ENCODE results near the gene CAMK1D.

GRCh38 chr10:12327476-12327875 is 21.9 kb upstream of the CAMK1D start:
- TF ChIP-seq CTCF (IDR thresholded peaks at IDR 0.05): no peak
- TF ChIP-seq POLR2A (IDR thresholded peaks at IDR 0.05): no peak

Measured in heart left ventricle (tissue), 13 donors.